Erythroblast (primary cell): Measurements from ENCODE around the gene S100PBP.

ENCODE experiments used
- GATA1 ChIP-seq: IDR thresholded peaks from 2 replicates; pipeline ENCODE4 v1.6.1; 2011; ENCODE audit warnings: low read depth, mild to moderate bottlenecking, control low read depth, low read length, moderate library complexity
- POLR2A ChIP-seq: IDR thresholded peaks from 2 replicates; pipeline ENCODE4 v1.6.1; 2011; ENCODE audit warnings: mild to moderate bottlenecking, low read length

DNA sequence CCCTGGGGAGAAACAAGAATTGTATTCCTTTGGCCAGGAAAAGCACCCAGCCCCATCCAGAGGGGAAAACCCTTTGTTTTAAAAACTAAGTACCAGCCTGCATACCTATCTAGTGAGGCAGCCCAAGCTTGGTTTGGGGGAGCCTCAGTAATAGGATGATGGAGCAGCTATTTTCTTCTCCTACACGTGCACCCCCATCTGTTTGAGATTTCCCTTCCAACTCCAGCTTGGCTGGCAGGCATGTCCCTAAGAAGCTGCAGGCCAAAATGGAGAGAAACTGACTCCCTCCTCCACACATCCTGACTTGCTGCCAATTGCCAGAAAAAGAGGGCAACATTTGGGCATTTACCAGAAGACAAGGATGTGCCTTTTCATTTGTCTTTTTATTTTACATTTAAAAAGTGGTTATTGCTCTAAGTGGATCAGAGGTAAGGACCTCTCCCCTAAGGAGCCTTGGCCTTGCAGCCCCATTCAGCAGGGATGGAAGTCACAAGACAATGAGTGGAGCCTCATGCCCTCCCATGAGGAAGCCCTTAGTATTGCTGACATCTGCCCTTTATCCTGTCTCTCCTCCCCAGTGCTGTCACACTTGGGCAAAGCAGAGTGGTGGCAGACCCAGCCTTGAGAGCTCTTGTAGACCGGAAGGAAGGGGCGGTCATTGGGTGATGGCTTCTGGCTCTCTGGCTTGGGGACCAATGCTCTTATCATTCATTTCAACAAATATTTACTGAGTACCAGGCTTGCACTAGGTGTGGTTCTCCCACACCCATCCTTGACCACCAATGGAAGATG, 44.6 kb downstream of the S100PBP start:
- TF ChIP-seq POLR2A (no peak), GATA1 (no peak)
